Activated naive CD4-positive, alpha-beta T cell treated with anti-CD3 and anti-CD28 coated beads, Interleukin-2, amount 50 U/mL, for 16 hours (primary cell): ENCODE data around the gene CCDC182.

Experiments used
- DNase-seq: peaks from one replicate; pipeline ENCODE4 v3.0.0-alpha.2; 2020

Gene CCDC182

GRCh38 chr17:57726838-57727237 is 18.3 kb downstream of the CCDC182 start:
- DNase-seq = no peak

DNA sequence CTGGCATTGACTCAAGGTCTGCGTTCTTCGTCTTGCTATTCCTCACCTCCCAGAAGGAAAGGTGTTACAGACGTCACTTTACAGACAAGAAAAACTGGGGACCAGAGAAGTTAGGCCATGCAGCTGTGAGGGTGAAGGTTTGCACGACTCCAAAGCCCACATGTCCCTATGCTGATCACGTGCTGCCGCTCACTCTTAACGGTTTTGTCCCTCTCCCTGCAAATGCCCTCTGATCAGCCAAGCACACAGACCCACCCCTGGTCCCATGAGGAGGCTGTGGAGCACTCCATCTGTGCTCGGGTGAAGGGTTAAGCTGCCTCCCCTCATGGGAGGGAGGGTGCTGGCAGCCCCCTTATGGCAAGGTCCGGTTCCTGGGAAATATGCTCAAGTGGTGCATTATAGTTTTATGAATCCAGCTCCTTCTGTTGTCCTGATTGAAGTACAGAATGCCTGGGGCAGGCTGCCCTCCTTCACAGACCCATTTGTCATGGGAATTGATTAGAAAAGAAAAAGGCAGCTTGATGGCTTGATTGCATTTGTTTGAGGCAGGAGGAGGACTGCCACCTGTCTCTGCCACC is 18.8 kb downstream of the CCDC182 start:
- no peak for DNase-seq

GRCh38 chr17:57724729-57725125 is 20.4 kb downstream of the CCDC182 start:
- no peak for DNase-seq

- no peak for DNase-seq
These were observed 20.9 kb downstream of the CCDC182 start for GRCh38 chr17:57724026-57724728.

GRCh38 chr17:57723427-57724025 is 21.6 kb downstream of the CCDC182 start:
- no peak for DNase-seq

GRCh38 chr17:57722704-57723043 is 22.4 kb downstream of the CCDC182 start:
- DNase-seq = no peak

DNA sequence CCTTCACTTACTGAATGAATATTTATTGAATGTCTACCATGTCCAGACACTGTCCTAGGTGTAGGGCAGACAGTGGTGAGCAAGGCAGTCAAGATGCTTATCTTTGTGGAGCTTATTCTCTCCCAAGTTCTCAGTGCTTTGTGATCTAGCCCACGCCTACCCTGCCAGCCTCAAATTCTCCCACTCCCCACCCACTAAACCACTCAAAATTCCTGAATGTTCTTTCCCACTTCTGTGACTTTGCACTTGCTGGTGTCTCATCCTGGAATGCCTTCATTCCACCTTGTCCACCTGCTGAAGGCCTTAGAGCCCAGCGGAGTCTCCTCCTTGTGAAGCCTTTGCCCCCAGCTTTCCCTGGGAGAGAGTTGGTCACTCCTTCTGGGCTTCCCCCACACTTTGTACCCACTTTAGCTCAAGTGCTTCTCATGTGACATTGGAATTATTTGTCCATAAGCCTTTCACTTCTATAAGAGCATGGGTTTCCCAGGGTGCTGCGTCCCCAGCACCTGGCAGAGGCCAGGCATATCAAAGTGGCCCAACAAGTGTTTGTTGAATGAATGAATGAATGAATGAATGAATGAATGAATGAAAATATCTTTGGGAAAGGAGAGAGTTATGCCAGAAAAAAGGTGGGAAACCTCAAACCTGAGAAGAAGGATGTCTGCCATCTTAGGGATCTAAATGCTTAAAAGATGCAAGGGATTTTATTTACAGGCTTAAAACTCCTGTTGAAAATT is 23.0 kb downstream of the CCDC182 start:
- DNase-seq = no peak

- no peak for DNase-seq
These were observed 24.6 kb downstream of the CCDC182 start for GRCh38 chr17:57720386-57721035.

DNA sequence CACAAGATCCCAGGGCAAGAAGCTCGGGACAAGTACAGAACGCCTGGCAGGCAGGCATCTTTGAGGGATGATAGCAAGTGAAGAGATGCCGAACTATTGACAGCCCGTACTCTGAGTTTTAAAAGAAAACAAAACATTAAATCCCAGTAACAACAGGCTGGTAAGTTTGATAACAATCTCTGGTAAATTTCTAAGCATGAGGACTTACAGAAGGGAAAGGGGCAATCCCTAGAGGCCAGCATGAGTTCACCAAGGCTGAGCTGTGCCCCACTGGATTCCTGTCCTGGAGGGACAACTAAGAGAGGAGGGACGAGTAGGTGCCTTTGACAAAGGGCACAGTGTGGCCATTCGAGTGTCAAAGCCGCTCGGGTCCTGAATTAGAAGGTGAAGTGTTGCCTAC is 26.2 kb downstream of the CCDC182 start:
- DNase-seq = no peak

DNA sequence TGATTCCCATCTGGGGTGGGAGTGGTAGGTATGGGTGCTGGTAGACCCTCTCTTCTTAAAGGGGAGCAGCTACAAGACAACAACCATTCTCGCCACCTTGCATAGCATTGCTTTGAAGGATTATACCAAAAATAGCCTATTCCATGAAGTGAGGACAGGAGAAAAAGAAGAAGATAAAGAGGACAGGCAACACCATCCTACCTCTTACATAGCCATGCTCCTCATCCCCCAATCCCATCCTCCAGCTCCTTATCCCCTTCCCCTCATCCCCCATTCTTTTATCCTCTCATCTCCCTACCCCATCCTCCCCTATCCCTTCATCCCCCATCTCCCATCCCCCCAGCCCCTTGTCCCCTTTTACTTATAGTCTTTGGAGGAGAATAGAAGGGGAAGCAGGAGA is 29.1 kb downstream of the CCDC182 start:
- DNase-seq = no peak

- no peak for DNase-seq
These were observed 30.4 kb downstream of the CCDC182 start for GRCh38 chr17:57714665-57715180.

GRCh38 chr17:57713140-57713539 is 32.0 kb downstream of the CCDC182 start:
- DNase-seq = no peak

- no peak for DNase-seq
These were observed 36.7 kb downstream of the CCDC182 start for GRCh38 chr17:57708410-57708809.

DNA sequence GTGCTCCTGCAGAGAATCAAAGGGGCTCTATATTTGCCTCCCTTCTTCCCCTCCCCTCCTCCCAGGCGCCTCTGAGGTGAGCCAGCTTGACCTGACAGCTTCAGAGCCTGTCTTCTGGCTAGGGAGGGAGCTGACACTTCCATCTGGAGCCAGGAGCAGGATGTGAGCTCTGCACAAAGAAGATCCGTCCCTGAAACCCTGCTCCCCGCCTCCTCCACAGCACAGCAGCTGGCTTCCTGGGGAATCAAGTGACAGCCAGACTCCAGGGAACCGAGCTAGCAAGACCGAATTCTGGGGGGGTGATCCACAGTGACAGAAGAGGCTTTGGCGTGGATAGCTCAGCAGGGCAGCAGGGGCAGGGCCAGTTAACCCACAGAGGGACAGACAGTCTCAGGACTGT is 37.2 kb downstream of the CCDC182 start:
- DNase-seq = no peak

DNA sequence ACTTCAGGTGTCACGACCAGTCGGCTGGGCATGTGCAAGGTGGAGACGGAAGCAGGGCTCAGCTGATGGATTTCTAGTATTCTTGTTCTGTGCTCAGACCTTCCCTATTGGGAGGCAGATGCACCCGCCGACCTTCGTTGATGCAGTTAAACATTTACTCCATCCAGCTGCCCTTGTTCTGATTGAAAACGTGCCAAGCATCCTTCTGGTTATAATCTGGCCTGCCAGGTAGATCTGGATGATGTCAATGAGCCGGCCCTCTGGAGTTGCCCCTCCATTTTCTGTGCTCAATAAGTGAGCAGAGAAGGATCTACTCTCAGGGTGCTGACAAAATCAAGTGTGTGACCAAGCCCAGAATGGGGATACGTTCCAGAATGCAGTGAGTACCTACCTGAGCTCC is 38.3 kb downstream of the CCDC182 start:
- DNase-seq = no peak

DNA sequence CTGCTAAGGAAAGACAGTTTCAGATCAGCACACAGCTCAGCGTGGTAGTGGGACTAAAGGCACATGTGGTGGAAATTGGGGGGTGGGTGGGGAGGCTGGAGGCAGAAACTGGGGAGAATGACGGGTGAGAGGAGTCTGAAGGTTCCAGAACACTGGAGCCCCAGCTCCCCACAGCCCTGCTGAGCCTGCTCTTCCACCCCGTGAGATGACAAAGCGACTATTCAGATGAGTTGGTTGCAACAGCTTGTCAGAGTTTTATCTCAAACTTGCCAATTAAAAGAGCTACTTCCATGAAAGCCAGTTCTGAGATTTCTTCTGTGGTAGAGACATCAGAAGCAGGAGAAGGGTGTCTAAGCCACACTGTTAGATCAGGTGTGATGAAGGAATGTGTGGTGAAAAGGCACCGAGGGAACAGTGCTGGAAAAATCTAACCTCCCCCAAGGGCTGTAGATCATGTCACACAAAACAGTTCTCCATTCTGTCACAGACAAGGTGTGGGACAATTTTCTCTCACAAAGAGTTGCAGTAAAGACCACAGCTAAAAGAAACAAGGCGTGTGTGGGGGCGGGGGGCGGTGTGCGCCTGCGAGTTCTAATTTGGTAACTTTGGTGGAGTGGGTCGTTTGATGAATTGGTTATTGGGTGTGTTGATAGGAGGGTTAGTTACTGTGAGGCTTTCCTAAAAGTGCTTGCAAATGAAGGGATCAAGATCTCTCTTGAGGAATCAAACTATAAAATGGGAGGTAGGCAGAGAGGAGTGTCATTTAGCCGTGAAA is 39.0 kb downstream of the CCDC182 start:
- DNase-seq = no peak

DNA sequence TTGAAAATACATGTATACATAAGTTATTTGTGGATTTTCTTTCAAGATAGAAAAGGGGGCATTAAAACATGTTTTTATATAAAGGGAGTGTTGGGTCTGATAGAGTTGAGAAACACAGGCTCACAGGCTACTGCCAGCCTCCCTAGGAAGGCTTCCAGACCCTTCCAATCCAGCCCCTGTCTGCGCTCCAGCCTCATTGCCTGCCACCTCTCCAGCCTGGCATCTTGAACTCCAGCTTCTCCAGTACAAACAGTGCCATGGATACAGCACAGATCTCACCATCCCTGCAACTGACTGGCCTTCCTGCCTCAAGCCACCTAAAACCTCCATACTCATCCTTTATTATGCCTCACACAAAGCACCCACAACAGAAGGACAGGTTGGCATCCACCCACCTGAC is 40.7 kb downstream of the CCDC182 start:
- DNase-seq = no peak

- no peak for DNase-seq
These were observed 41.8 kb downstream of the CCDC182 start for GRCh38 chr17:57703273-57703672.

GRCh38 chr17:57701124-57701523 is 44.0 kb downstream of the CCDC182 start:
- no peak for DNase-seq

DNA sequence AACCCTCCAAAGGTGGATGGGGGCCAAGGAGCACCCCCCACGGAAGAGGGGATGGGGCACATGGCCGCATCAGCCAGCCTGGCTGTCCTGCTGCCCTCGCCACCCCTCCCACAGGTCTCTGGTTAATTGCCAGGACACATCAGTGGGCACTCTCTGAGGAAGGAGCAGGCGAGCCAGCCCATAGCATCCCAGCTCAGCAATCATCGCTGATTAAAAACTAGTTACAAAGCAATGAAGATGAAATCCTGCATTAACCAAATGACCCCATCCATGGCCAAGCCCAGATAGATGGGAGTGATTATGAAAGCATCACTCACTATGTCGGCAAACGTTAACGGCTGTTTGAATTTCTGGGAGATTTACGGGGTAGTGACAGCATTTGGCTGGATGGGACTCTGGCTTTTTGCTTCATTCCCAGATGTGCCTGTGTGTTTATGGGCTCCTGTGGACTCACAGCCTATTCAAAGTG is 45.3 kb downstream of the CCDC182 start:
- no peak for DNase-seq

- DNase-seq = no peak
These were observed 47.0 kb downstream of the CCDC182 start for GRCh38 chr17:57697891-57698711.
